ENCODE data around the gene CYB561D2. TPM values are rescaled to one million over a fixed set of nuclear protein-coding genes. Genes with fewer than 3 reads are reported as not detected.

CYB561D2 gene
- total and polyA plus RNA-seq, 2 experiments from 2014 or later: 28.3 to 37.7 TPM

DNA sequence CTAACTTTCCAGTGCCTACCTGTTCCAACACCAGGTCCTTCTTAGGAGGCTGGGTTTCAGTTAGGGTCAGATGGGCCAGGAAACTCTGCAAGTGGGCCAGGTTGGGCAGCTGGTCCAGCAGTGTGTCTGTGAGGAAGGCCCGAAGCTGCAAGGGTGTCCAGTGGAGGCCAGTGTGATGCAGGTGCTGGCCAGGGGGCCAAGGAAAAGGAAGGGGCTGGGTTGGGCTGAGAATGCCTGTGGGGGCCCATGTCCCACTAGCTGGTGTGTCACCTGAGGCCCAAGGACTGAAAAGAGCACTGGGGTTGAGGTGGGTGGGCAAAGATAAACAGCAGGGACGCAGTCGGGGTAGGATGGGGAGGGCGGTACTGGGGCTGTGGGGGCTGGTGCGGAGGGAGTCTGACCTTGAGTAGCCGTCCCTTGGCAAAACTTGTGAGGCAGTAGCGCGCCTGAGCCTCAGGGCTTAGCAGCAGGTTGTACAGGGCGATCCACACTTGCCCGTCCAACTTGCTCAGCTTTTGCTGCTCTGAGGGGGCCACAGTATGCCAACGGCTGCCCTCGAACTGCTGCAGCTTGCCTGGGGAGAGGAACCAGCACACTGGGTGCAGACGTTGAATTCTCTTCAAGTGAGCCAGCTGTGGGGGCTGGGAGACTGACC, 8.5 kb upstream of the CYB561D2 start:
- Histone ChIP-seq H3K27ac (no peak overlapping the region), H3K9ac (no peak overlapping the region), H3K4me2 (ENCODE audit: unreplicated experiment) (no peak overlapping the region), H3K4me3 (no peak overlapping the region), H3K4me1 (ENCODE audit: insufficient read depth) (peaks cover 25% of the 10 kb centered on the region), H3K27me3 (replicated peaks; ENCODE audit: insufficient read depth) (no peaks in the 10 kb centered on the region), H2AFZ (no peak overlapping the region), H4K20me1 (ENCODE audit: insufficient read depth) (no peaks in the 10 kb centered on the region), H3K9me3 (ENCODE audit: low read depth) (no peaks in the 10 kb centered on the region), H3K79me2 (ENCODE audit: insufficient read depth) (peaks cover 27% of the 10 kb centered on the region), H3F3A (ENCODE audit: insufficient read depth) (peaks cover 28% of the 10 kb centered on the region), H3K36me3 (ENCODE audit: low read depth) (no peaks in the 10 kb centered on the region), H3K9me2 (ENCODE audit: insufficient read depth) (no peaks in the 10 kb centered on the region)
- in situ Hi-C loops (cut with MboI): loop anchor here (10.0 kb wide), 1 partner anchor 193 kb away; no protein-coding TSS in a partner anchor
- 82 to 90% methylated on average over 9 to 13 of the region's 13 CpGs for WGBS, 2 experiments (ENCODE audit: low coverage in 1 of 2, low lambda C conversion rate in 2 of 2, missing lambda C conversion rate in 2 of 2)
- TF ChIP-seq EZH2 (IDR thresholded peaks at IDR 0.05; ENCODE audit: insufficient read depth, poor library complexity, severe bottlenecking): no peak
- TF ChIP-seq EZH2phosphoT487 (IDR thresholded peaks at IDR 0.05; ENCODE audit: insufficient read depth, low read depth): no peak
- DNase-seq: no peak

DNA sequence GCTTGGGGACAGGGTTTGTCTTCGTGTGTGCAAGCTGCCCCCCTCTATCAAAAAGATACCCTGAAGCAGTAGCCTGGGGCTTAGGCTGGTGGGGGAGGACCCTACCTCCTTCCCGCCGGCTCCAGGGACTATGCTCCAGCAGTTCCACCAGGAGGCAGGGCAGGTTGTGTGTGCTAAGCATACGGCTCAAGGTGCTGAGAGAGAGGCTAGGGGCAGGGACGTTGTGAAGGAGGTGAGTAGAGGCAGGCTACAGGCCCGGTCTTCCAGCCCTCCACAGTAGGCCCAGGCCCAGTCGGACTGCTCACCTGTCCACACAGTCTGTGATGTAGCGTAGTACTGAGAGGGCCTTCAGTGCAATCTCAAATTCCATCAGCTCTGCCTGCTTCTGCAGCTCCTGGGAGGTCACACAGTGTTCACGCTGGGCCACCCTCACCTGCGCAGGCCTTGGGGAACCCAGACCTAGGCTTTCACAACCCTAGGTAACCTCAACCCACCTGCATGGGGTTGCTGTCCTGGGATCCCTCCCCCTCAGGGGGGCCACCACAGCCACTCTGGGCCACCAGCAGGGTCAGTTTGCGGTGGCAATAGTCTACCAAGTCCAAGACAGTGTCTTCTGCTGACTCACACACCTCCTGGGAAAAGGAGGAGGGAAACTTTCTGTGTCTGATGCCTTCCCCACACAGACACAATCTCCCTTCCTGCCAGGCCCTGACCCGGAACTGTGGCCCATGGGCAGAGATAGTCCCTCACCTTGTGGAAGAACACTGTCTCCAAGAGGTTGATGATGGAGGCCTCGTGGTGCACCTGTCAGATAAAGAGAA, 7.6 kb upstream of the CYB561D2 start:
- in situ Hi-C loops (cut with MboI): loop anchor here (10.0 kb wide), 1 partner anchor 192 kb away; no protein-coding TSS in a partner anchor
- no peaks in the 10 kb centered on the region for H3K9me3 ChIP-seq (ENCODE audit: low read depth)
- H3K9me2 ChIP-seq (ENCODE audit: insufficient read depth): no peaks in the 10 kb centered on the region
- 85% methylated on average over 13 of the region's 13 CpGs for WGBS, 2 experiments (ENCODE audit: low coverage in 1 of 2, low lambda C conversion rate in 2 of 2, missing lambda C conversion rate in 2 of 2)
- no peak overlapping the region for H3K4me3 ChIP-seq
- no peak for DNase-seq
- H3K27me3 ChIP-seq (replicated peaks; ENCODE audit: insufficient read depth): no peaks in the 10 kb centered on the region
- H3K4me2 ChIP-seq (ENCODE audit: unreplicated experiment): no peak overlapping the region
- no peaks in the 10 kb centered on the region for H3K36me3 ChIP-seq (ENCODE audit: low read depth)
- TF ChIP-seq EZH2phosphoT487 (IDR thresholded peaks at IDR 0.05; ENCODE audit: insufficient read depth, low read depth): no peak
- no peak for TF ChIP-seq EZH2 (IDR thresholded peaks at IDR 0.05; ENCODE audit: insufficient read depth, poor library complexity, severe bottlenecking)
- no peak overlapping the region for H3K9ac ChIP-seq
- H2AFZ ChIP-seq: no peak overlapping the region
- H3K79me2 ChIP-seq (ENCODE audit: insufficient read depth): peaks cover 23% of the 10 kb centered on the region
- peaks cover 24% of the 10 kb centered on the region for H3K4me1 ChIP-seq (ENCODE audit: insufficient read depth)
- no peak overlapping the region for H3K27ac ChIP-seq
- H3F3A ChIP-seq (ENCODE audit: insufficient read depth): peaks cover 25% of the 10 kb centered on the region
- H4K20me1 ChIP-seq (ENCODE audit: insufficient read depth): no peaks in the 10 kb centered on the region

DNA sequence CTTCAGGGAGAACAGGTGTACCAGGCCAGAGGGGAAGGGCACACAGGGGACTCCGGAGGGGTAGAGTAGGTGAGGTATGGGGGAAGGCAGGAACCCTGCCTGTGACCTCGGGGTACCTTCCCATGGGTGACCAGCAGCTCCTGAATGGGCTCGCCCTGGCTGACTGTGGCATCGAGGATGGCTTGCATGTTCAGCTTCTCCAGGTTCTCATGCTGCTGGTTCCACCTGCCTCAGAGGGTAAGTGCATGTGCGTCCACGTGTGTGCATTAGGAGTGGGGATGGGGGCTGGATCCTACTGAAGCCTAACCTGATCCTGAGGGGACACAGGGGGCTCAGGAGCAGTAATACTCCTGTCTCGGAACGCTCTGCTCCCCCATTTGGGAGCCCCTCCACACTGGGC, 5.7 kb upstream of the CYB561D2 start:
- DNase-seq: no peak
- Histone ChIP-seq H3K27ac (no peak overlapping the region), H3K27me3 (replicated peaks; ENCODE audit: insufficient read depth) (no peaks in the 10 kb centered on the region), H4K20me1 (ENCODE audit: insufficient read depth) (no peaks in the 10 kb centered on the region), H3K4me1 (ENCODE audit: insufficient read depth) (peaks cover 11% of the 10 kb centered on the region; the same call in 1 of the 2 replicates), H3K9me2 (ENCODE audit: insufficient read depth) (no peaks in the 10 kb centered on the region), H3K4me2 (ENCODE audit: unreplicated experiment) (peak overlapping the region; percentile 100), H3K36me3 (ENCODE audit: low read depth) (no peaks in the 10 kb centered on the region), H2AFZ (peak overlapping the region; percentile 83), H3K9ac (peak overlapping the region; percentile 55; the same call in 1 of the 2 replicates), H3F3A (ENCODE audit: insufficient read depth) (0 out of 2 replicates have a peak, but pooled peaks cover 8% of the 10 kb centered on the region), H3K4me3 (peak overlapping the region; percentile 76), H3K79me2 (ENCODE audit: insufficient read depth) (peaks cover 15% of the 10 kb centered on the region), H3K9me3 (ENCODE audit: low read depth) (no peaks in the 10 kb centered on the region)
- 65 to 72% methylated on average over 8 of the region's 8 CpGs for WGBS, 2 experiments (ENCODE audit: low coverage in 1 of 2, low lambda C conversion rate in 2 of 2, missing lambda C conversion rate in 2 of 2)
- in situ Hi-C loops (cut with MboI): loop anchor here (10.0 kb wide), 1 partner anchor 190 kb away; no protein-coding TSS in a partner anchor
- no peak for TF ChIP-seq EZH2phosphoT487 (IDR thresholded peaks at IDR 0.05; ENCODE audit: insufficient read depth, low read depth)
- no peak for TF ChIP-seq EZH2 (IDR thresholded peaks at IDR 0.05; ENCODE audit: insufficient read depth, poor library complexity, severe bottlenecking)

DNA sequence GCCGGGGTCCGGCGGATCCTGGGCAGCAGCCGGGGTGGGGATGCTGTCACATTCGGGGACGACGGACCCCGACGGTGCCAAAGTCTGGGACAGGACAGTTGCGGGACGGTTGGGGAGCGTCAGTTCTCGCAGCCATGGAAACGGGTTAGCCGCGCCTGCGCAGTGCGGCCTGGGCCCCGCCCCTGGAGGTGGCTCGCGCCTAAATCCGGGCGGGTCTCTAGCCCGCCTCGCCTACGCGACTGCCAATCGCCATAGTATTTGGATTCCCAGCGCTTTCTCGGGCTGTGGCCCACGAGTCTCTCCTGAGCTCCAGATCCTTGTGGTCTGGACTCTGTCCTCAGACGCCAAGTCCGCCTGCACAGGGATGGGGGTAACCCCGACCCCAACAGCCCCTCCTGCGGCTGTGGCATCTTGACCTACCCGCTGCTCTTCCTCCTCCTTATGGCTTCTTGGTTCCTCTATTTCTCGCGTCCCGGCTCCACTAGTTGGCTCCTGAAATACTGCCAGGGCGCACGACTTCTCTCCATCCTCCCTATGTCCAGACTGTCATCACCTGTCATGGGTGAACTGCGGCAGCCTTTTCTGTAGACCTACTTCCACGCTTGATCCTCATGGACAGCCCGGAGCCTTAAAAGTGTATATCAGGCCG, 5.0 kb upstream of the CYB561D2 start, which contains the start of gene ZMYND10:
ZMYND10 (minus strand) TSS at position 147 of the 649 bp plus-strand sequence. CDS start 153 bp downstream, outside the sequence.
- Histone ChIP-seq H3K9me3 (ENCODE audit: low read depth) (no peaks in the 10 kb centered on the region), H4K20me1 (ENCODE audit: insufficient read depth) (no peaks in the 10 kb centered on the region), H3K9ac (peak within 1 kb of the TSS; percentile 55; the same call in 1 of the 2 replicates), H3K9me2 (ENCODE audit: insufficient read depth) (no peaks in the 10 kb centered on the region), H3K36me3 (ENCODE audit: low read depth) (no peaks in the 10 kb centered on the region), H3K4me2 (ENCODE audit: unreplicated experiment) (peak within 1 kb of the TSS; percentile 100), H3K4me3 (peak within 1 kb of the TSS; percentile 76), H3K79me2 (ENCODE audit: insufficient read depth) (peaks cover 16% of the 10 kb centered on the region), H3K4me1 (ENCODE audit: insufficient read depth) (peaks cover 11% of the 10 kb centered on the region; the same call in 1 of the 2 replicates), H3K27ac (no peak within 1 kb of the TSS), H2AFZ (peak within 1 kb of the TSS; percentile 83), H3K27me3 (replicated peaks; ENCODE audit: insufficient read depth) (no peaks in the 10 kb centered on the region), H3F3A (ENCODE audit: insufficient read depth) (0 out of 2 replicates have a peak, but pooled peaks cover 6% of the 10 kb centered on the region)
- 8% methylated on average over 39 to 45 of the region's 45 CpGs for WGBS, 2 experiments (ENCODE audit: low coverage in 1 of 2, low lambda C conversion rate in 2 of 2, missing lambda C conversion rate in 2 of 2)
- in situ Hi-C loops (cut with MboI): loop anchor here (10.0 kb wide), 1 partner anchor 189 kb away; no protein-coding TSS in a partner anchor
- TF ChIP-seq EZH2phosphoT487 (IDR thresholded peaks at IDR 0.05; ENCODE audit: insufficient read depth, low read depth): no peak
- TF ChIP-seq EZH2 (IDR thresholded peaks at IDR 0.05; ENCODE audit: insufficient read depth, poor library complexity, severe bottlenecking): no peak
- DNase-seq: peak; percentile 81
